Stimulated activated CD4-positive, alpha-beta T cell treated with anti-CD3 and anti-CD28 coated beads, Interleukin-4, amount 100 ng/mL, for 24 hours (primary cell): Measurements from ENCODE around the gene PTPRF.
"Not testable (repeated sequence)": the region's sequence is repeated elsewhere in the genome, so short reads cannot be mapped to it uniquely, and the experiment has no call there.

Experiments used
- DNase-seq: peaks from one replicate; pipeline ENCODE4 v3.0.0-alpha.2; 2020

PTPRF gene

GRCh38 chr1:43538969-43539368 is 8.3 kb downstream of the PTPRF start:
- DNase-seq = no peak

GRCh38 chr1:43539726-43540434 is 9.2 kb downstream of the PTPRF start:
- no peak for DNase-seq

GRCh38 chr1:43540653-43541071 is 10.0 kb downstream of the PTPRF start:
- no peak for DNase-seq

DNA sequence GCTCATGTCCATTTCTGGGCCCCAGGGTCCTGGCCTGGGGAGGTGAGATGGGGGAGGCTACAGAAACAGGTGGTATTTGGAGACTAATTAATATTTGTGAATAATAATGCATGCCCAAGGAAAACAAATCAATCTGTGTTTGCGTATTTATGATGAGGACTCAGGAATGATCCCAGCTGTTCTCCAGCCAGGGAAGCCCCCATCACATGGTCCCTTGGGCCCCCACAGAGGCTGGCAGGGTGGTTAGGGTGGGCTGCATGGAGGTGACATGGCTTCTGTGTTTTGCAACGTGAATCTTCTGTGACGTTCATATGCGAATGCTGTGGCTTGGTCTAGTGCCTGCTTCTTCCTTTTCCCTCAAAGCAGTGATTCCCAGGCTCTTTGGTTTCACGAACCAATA is 10.5 kb downstream of the PTPRF start:
- no peak for DNase-seq

DNA sequence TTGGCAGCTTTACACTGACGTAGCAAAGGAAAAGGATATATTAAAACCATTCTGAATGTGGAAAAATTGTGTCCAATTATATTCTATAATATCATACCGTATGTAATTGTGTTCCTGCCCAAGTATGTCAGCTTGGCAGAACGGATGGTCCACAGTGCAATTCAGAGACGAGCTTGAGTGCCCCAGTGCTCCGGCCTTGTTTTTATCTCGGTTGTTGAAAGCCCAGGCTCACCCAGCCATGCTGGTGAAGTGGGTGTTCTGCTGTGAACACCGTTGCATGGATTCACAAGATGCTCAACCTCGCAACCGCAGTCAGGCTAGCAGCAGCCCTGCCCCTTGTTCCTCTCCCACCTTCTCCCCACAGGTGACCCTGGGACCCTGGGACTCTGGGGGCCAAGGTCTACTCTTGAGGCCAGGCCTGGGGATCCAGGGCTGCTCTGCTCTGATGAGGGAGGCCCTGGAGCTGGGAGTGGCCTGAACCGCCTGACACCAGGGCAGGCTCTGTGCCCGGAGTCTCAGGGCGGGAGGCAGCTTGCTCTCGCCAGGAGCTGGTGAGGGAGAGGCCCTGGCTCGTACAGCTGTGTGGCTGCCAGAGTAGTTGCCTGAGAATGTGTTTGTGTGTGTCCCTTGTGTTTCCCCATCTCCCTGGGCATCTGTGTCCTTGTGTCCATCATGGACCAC is 11.2 kb downstream of the PTPRF start:
- DNase-seq = no peak

GRCh38 chr1:43542527-43543458 is 12.1 kb downstream of the PTPRF start:
- DNase-seq = no peak

DNA sequence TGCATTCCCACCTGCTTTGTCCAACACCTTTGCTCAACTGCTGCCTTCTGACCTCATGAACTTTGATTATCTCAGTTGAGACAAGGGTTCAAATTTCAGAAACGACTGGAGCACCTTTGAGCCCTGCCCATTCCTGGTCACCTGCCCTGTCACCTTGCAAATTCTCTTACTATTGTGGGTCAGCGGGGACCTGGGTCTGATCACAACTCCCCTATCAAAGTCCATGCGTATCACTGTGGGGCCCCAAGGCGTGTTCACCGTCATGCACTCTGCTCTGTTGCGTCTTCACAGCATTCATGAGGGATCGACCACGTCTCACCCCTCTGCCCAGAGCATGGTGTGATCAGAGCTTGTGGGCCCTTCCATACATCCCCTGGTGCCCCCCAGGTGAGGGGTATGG is 12.9 kb downstream of the PTPRF start:
- no peak for DNase-seq

- no peak for DNase-seq
Measured at GRCh38 chr1:43545339-43545694, 14.6 kb downstream of the PTPRF start.

- no peak for DNase-seq
Measured at GRCh38 chr1:43545695-43546387, 15.2 kb downstream of the PTPRF start.

DNA sequence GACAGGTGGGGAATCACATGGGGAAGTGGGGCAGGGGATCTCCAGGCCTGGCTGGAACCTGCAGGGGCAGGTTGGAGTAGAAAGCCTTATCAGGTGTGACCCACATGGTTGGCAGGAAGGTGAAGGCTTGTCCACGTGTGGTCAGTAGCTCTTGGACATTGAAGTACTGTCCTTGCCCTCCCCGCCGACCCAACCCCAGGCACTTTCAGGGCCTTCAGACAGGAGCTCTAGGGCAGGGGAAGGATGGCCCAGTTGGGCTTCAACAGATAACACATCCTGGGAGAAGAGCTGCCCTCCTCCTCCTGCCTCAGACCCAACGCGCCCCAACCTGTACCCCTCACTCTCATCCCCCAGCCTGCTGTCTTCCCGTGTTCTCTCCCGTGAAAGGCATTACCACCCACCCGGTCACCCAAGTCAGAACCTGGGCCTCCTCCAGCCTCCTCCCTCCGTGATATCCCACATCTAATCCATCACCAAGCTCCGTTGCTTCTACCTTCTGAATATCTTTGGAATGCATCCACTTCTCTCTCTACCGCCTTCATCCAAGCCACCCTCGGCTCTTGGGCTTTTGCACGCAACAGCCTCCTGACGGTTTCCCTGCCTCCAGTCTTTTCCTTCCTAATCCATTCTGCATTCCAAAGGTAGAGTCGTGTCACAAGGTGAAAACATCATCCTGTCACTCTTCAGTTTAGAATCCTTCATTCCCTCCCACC is 15.9 kb downstream of the PTPRF start:
- no peak for DNase-seq

- no peak for DNase-seq
Measured at GRCh38 chr1:43547538-43548072, 16.9 kb downstream of the PTPRF start.

DNA sequence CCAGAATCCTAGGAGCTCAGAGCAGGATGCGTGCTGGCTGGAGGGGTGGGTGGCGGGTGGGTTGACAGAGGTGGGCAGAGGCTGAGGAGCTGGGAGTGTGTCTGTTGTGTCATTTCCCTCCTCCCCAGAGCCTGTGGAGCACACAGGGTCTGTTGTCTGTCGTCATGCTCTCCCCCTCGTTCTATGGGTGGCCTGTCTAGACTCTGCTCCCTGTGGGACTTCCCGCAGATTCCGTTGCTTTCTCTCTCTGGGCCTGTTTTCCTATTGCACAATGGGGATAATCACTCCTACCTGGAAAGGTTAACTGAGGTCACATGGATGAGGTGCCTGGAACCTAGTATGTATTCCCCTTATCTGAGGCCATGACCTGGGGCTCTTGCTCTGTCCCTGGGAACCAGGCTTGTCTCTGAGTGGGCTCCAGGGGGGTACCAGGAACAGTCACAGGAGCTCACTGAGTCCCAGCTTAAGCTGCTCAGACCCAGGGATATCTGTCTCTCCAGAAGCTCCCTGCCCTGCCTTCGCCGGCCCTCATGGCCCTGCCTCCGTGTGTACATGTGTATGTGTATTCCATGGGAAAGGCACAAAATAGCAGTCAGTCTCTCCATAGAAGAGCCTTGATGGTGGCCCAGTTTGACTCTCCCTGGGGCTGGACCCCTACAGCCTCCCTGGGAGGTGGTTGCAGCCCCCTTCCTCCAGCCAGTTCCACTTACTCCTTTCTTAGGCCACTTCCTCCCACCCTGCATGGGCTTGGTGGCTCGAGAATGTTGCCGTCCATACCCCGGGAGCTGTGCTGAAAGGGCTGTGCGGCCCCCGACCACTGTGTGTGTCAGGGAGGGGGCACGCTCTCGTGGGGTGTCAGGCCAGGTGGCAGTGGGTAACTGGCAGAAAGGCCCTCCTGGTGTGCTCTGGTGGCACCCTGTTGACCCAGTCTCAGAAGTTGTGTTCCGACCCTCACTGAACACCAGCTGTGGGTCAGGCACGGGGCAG is 17.9 kb downstream of the PTPRF start:
- no peak for DNase-seq

DNA sequence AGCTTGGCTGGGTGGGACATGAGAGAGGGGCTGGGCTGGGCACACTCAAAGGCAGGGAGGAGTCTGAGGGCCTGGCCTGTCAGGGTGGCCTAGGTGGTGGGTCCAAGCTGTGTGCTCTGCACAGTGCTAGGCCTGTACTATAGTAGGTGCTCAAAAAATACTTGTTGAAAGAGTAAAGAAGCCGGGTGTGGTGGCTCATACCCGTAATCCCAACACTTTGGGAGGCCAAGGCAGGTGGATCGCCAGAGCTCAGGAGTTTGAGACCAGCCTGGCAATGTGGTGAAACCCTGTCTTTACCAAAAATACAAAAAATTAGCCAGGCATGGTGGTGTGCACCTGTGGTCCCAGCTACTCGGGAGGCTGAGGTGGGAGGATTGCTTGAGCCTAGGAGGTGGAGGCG is 18.7 kb downstream of the PTPRF start:
- not testable (repeated sequence) for DNase-seq

GRCh38 chr1:43549921-43550597 is 19.4 kb downstream of the PTPRF start:
- no peak for DNase-seq

DNA sequence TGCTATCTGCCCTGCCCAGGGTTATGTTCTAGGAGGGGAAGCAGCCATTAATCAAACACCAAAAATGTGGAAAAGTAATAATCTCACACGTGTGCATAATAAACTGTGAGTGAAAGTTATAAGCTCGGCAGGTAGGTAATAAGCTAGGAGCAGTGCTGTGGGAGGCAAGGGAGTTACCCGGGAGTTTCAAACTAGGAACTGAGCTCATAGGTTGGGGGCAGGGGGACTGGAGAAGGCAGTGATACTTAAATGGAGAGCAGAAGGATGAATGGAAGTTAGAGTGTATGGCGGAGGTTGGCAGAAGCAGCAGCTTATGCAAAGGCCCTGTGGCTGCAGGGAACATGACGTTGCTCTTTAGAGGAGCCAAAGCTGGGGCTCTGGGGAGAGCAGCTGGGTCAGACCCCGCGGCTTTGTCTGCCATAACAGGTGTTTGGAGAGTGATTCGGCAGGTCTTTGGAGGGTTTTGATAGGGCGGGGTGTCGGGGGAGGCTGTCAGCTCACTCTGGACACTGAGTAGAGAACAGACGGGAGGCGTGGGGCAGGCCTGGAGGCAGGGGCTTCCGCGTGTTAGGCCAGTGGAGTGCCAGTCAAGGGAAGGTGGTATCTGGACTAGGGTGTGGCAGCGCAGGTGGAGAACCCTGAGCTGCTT is 20.0 kb downstream of the PTPRF start:
- no peak for DNase-seq

DNA sequence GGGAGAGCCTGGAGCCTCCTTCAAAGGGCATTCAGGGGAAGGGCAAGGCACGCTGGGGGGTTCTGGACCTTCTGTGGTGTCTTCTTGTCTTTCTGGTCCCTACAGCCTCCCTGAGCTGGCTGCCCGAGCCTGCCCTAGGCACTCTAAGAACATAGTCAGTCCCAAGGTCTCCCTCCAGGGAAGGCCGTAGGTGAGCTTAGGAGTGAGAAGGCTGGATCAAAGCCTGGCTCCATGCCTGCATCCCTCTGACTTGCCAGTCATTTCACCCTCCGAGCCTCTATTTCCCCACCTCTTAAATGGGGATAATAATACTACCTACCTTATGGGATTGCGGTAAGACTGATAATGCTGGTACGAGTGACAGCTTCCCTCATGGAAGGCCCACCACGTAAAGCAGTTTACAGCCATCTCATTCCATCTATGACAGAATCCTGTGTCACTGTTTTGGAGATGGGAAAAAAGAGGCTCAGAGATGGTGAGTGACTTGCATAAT is 20.8 kb downstream of the PTPRF start:
- DNase-seq = no peak

DNA sequence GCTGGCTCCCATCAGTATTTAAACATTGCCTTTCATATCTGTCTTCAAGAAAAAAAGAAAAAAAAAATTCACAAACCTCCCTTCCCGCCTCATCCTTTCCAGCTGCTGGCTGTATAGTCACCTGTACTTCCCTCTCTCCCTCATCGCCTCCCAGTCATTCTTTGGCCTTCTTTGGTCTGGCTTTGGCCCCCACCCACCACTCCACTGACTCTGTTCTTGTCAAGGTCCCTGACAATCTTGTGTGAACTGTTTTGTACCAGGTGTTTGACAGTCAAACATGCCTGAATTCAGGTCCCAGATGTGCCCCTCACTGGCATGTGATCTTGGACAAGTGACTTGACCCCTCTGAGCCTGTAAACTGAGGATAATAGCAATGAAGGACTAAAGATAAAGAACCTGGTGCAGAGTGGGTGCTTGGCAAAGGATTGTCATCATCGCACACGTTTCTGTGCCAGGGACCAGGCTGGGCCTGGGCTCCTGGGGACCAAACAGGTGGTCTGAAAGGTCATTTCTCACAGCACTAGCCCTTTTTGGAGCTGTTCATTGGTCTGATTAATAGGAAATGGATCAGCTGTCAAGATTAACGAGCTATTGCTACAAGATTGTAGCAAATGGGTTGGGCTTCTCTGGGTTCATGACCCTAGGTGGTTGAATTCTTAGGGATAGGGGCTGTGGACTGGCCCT is 21.5 kb downstream of the PTPRF start:
- no peak for DNase-seq

DNA sequence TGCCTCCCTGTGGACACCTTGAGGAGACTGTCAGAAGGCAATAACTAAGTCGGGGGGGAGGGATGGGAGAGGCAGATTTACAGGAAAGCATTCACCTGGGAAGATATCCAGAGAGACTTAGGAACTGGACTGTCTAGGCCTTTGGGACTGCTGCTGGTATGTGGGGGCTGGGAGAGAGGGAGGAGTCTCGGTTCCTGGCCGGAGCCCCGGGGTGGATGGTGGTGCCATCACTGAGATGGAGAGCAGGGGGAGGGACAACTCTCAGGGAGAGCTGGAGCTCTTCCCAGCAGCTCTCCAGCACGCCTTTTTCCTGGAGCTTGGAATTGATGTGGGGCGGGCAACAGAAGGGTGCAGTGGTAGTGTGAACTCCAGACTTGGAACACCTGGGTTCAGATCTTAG is 22.1 kb downstream of the PTPRF start:
- DNase-seq = no peak

DNA sequence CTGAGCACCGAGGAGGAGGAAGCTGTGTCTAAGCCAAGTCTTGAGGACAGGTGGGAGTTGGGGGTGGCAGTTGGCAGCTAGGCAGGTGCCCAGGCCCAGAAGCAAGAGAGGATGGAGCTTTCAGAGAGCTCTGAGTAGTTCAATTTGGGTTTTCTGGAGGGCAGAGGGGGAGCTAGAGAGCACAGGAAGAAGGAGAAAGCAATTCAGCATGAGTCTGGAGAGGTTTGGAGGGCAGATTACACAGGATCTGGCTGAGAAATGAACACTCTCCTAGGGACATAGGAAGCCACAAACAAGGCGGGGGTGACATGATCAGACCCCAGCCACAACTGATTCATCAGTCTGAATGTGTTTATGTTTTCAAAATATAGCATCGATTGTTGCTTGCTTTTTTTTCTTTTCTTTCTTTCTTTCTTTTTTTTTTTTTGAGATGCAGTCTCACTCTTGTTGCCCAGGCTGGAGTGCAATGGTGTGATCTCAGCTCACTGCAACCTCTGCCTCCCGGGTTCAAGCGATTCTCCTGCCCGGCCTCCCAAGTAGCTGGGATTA is 23.8 kb downstream of the PTPRF start:
- peak; percentile 9 for DNase-seq
